ENCODE data around the gene PDIA5.

DNA sequence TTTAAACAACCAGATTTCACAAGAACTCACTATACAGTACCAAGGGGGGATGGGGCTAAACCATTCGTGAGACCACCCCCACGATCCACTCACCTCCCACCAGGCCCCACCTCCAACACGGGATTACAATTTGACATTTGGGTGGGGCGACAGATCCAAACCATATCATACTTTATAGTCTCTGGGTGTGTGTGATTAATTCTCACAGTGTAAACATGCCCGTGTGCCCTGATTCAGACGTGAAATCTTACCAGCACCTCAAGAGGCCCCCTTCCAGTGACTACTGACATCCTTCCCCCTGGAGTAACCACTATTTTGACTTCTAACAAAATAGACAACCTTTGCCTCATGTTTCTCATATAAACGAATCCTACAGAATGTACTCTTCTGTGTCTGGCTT is 5.0 kb upstream of the PDIA5 start:
- TF ChIP-seq, protein P1, sequence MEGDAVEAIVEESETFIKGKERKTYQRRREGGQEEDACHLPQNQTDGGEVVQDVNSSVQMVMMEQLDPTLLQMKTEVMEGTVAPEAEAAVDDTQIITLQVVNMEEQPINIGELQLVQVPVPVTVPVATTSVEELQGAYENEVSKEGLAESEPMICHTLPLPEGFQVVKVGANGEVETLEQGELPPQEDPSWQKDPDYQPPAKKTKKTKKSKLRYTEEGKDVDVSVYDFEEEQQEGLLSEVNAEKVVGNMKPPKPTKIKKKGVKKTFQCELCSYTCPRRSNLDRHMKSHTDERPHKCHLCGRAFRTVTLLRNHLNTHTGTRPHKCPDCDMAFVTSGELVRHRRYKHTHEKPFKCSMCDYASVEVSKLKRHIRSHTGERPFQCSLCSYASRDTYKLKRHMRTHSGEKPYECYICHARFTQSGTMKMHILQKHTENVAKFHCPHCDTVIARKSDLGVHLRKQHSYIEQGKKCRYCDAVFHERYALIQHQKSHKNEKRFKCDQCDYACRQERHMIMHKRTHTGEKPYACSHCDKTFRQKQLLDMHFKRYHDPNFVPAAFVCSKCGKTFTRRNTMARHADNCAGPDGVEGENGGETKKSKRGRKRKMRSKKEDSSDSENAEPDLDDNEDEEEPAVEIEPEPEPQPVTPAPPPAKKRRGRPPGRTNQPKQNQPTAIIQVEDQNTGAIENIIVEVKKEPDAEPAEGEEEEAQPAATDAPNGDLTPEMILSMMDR (conservative IDR thresholded peaks at IDR 0.05; ENCODE audit: low read length): no peak
- no peak for TF ChIP-seq EZH2phosphoT487 (IDR thresholded peaks at IDR 0.05; ENCODE audit: borderline replicate concordance, low read depth, low read length)
